Thoracic aorta (tissue), 2 donors: ENCODE data around the gene ZNF436. TPM values are rescaled to one million over a fixed set of nuclear protein-coding genes. Genes with fewer than 3 reads are reported as not detected.
"Not testable (repeated sequence)": the region's sequence is repeated elsewhere in the genome, so short reads cannot be mapped to it uniquely, and the experiment has no call there.

Source experiments
- ATAC-seq: fragments of 150-250 bp; one replicate; pipeline ENCODE4 v1.8.0; 2017; ENCODE audit warnings: low read depth; ENCODE audit not compliant: insufficient number of reproducible peaks, low FRiP score
- DNase-seq: peaks from one replicate; pipeline ENCODE4 v3.0.0-alpha.2; 2020; ENCODE audit warnings: low spot score
- H3K27ac ChIP-seq, 2 donors: fragments of 200-600 bp; sonication (generic); 1 replicate in 1 of 2; 2 replicates in 1 of 2; pipeline ENCODE4 v1.5.1; 2016; ENCODE audit warnings: mild to moderate bottlenecking in 2 of 2, moderate library complexity in 2 of 2
- H3K27me3 ChIP-seq: fragments of 200-600 bp; sonication (generic); replicated peaks from 2 replicates; pipeline ENCODE4 v1.6.0; 2016; ENCODE audit warnings: mild to moderate bottlenecking; ENCODE audit not compliant: insufficient read depth
- H3K36me3 ChIP-seq: fragments of 200-600 bp; sonication (generic); one replicate; pipeline ENCODE4 v1.5.1; 2016
- H3K4me1 ChIP-seq, 2 donors: fragments of 200-600 bp; sonication (generic); 1 replicate in 1 of 2; 2 replicates in 1 of 2; pipeline versions ENCODE4 v1.5.1 to v1.6.0; 2016; ENCODE audit warnings: low read depth in 2 of 2, mild to moderate bottlenecking in 1 of 2; ENCODE audit not compliant: control insufficient read depth in 1 of 2
- H3K4me3 ChIP-seq: fragments of 200-600 bp; sonication (generic); 2 replicates; pipeline ENCODE4 v1.5.1; 2016; ENCODE audit warnings: mild to moderate bottlenecking
- H3K9me3 ChIP-seq: fragments of 200-600 bp; sonication (generic); 2 replicates; pipeline ENCODE4 v1.5.1; 2016
- total RNA-seq, 2 donors: library from RNA; depleted of rRNA; stranded (reverse); fragments of >200 nt; gene quantifications; one replicate each; pipeline versions ENCODE4 v1.1.0 to v1.2.3, GENCODE V29; 2016
- TF ChIP-seq, protein P1 (sequence below): fragments of 200-600 bp; sonication (generic); IDR thresholded peaks from one replicate; pipeline ENCODE4 v1.5.1; 2019; ENCODE audit warnings: antibody characterized with exemption

The ZNF436 gene
- total RNA-seq, 2 donors from 2014 or later: 9.3 to 17.6 TPM

DNA sequence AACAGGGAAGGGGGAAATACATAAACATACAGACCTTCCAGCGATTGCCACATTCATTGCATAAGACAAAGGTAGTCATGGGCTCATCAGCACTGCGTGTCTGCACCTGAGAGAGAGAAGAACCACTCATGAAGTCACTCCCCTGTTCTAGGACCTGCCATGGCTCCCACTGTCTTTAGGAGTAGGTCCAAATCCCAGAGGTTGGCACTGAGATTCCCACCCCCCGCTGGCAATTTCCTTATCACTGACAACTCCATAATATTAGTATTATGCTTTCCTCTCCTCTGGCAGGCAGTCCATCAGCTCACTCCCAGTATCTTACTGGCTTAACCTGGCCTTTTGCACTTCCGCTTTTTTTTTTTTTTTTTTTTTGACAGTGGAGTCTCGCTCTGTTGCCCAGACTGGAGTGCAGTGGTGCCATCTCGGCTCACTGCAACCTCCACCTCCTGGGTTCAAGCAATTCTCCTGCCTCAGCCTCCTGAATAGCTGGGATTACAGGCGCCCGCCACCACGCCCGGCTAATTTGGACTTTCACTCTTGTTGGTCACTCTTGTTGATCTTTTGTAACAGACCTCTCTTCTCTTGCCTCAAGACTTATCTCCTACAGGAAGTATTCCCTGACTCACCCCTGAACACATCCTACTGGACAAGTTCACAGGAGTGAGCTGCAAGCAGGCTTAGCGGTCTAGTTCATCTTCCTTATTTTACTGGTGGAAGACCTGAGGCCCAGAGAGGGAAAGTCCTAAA lies 14.8 kb upstream of the ZNF436 start:
- DNase-seq (no peak), ATAC-seq (no peak)
- peaks cover 3 to 9% of the 10 kb centered on the region in 2 donors for H3K4me1 ChIP-seq
- TF ChIP-seq, protein P1, sequence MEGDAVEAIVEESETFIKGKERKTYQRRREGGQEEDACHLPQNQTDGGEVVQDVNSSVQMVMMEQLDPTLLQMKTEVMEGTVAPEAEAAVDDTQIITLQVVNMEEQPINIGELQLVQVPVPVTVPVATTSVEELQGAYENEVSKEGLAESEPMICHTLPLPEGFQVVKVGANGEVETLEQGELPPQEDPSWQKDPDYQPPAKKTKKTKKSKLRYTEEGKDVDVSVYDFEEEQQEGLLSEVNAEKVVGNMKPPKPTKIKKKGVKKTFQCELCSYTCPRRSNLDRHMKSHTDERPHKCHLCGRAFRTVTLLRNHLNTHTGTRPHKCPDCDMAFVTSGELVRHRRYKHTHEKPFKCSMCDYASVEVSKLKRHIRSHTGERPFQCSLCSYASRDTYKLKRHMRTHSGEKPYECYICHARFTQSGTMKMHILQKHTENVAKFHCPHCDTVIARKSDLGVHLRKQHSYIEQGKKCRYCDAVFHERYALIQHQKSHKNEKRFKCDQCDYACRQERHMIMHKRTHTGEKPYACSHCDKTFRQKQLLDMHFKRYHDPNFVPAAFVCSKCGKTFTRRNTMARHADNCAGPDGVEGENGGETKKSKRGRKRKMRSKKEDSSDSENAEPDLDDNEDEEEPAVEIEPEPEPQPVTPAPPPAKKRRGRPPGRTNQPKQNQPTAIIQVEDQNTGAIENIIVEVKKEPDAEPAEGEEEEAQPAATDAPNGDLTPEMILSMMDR: no peak
- no peaks in the 10 kb centered on the region for H3K9me3 ChIP-seq
- H3K4me3 ChIP-seq: no peak overlapping the region
- peak overlapping the region in 1 of 2 donors; percentile 11 for H3K27ac ChIP-seq
- no peaks in the 10 kb centered on the region for H3K27me3 ChIP-seq
- H3K36me3 ChIP-seq: peaks cover 10% of the 10 kb centered on the region

DNA sequence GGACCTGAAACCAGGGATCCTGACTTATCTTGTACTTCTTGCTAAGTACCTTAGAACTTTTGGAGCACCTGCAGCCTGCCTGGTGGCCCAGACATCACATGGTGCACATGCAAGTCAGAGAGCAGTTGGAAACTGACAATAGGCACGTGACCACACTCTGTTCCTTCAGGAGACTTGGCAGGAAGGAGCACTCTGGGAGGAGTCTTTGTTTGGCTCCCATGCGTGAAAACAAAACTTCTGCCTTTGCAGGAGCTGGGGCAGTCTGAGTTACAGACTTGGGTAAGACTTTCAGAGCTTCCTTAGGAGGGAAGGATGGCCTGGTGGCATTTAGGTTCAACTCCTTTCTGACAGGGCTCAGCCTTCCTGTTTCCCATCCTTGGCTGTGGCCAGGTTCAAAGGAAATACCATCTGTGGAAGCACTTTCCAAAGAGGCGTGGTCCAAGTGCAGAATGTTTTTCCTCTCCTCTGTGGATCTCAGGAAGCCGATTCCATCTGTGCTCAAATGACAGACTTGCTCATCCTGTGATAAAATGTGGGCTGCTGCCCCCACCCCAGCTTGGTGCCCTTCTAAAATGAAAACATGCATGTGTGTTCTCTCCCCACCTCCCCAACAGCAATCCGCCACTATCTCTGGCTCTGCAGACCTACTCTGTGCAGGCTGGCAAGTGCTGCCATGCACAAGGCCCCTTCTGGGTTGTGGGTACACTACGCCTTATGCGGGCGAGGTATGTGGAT lies 14.1 kb upstream of the ZNF436 start:
- H3K36me3 ChIP-seq: peaks cover 10% of the 10 kb centered on the region
- H3K4me1 ChIP-seq: peaks cover 3 to 9% of the 10 kb centered on the region in 2 donors
- no peaks in the 10 kb centered on the region for H3K27me3 ChIP-seq
- no peak for DNase-seq
- ATAC-seq: no peak
- H3K27ac ChIP-seq: peak overlapping the region in 1 of 2 donors; percentile 18
- TF ChIP-seq, protein P1: no peak
- no peak overlapping the region for H3K4me3 ChIP-seq
- H3K9me3 ChIP-seq: no peaks in the 10 kb centered on the region

DNA sequence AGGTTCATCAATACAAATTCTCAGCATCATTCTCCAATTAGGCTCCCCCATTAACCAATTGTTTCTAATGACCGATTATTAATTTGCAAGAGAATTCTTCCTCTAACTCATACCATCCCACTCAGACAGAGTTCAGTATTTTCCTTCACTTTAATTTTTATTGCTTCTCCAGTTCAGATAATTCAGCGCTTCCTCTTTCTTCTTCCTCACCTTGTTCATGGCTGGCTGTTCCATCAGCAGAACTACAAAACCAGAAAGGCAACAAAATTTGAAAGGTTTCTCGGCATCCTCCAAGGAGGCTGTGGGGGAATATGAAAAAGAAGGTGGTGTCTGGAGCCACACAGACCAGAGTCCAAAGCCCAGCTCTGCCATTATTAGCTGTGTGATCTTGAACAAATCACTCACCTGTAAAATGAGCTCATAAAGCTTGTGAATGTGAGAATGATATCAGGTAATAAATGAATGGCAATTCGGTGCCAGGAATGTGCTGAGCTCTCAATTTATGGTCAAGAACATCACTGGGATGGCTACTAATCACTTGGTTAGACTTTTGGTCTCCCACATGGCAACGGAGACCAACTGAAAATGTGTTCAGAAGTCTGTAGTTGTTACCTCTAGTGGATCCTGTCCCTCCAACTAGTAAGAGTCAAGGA lies 11.7 kb upstream of the ZNF436 start:
- Histone ChIP-seq H3K4me1 (peaks cover 12 to 33% of the 10 kb centered on the region in 2 donors), H3K27ac (no peak overlapping the region), H3K36me3 (no peaks in the 10 kb centered on the region), H3K4me3 (no peak overlapping the region), H3K9me3 (no peaks in the 10 kb centered on the region), H3K27me3 (no peaks in the 10 kb centered on the region)
- TF ChIP-seq, protein P1: no peak
- DNase-seq: no peak
- ATAC-seq: no peak

DNA sequence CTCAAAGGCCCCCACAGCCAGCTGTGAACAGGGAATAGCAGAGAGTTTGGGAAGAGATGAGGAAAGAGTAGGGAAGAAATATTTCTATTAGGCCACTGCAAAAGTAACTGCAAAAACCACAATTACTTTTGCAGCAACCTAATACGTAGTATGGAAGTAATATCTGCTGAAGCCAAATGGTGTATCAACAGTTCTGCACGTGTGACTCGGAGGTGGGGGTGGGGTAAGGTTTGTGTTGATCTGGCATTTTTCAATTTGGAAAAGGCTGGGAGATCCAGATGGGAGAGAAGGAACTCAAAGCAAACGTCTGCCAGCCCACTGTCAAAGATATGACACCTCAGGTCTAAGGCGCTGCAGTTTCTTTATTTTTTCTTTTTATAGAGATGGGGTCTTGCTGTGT lies 11.1 kb upstream of the ZNF436 start:
- H3K9me3 ChIP-seq: no peaks in the 10 kb centered on the region
- DNase-seq: no peak
- no peak overlapping the region for H3K4me3 ChIP-seq
- no peak for ATAC-seq
- H3K36me3 ChIP-seq: no peaks in the 10 kb centered on the region
- TF ChIP-seq, protein P1: no peak
- H3K27ac ChIP-seq: no peak overlapping the region
- H3K27me3 ChIP-seq: no peaks in the 10 kb centered on the region
- peaks cover 12 to 36% of the 10 kb centered on the region in 2 donors for H3K4me1 ChIP-seq

DNA sequence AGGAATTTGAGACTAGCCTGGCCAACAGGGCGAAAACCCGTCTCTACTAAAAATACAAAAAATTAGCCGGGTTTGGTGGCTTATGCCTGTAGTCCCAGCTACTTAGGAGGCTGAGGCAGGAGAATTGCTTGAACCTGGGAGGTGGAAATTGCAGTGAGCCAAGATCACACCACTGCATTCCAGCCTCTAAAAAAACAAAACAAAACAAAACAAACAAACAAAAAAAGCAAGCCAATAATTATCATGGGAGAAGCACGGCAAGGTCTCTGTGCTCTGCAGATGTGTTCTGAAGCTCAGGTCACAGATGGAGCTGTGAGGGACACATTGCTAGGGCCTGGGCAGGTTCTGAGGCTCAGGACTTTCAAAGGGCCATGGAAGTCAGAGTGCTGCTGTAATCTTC lies 10.6 kb upstream of the ZNF436 start:
- H3K4me3 ChIP-seq, ATAC-seq, H3K36me3 ChIP-seq, H3K27ac ChIP-seq, DNase-seq, H3K9me3 ChIP-seq, H3K27me3 ChIP-seq: not testable (repeated sequence)
- peaks cover 12 to 36% of the 10 kb centered on the region in 2 donors for H3K4me1 ChIP-seq
